HEK293 (cell line): ENCODE data around the gene SMC6.

Experiments used
- CTCF ChIA-PET: fragments of 350-600 bp; formaldehyde crosslinking; extraction: SDS; loops from one replicate; lab custom pipeline; 2021; ENCODE audit warnings: antibody characterized with exemption; lab: Yijun Ruan, JAX
- POLR2A ChIA-PET: fragments of 300-600 bp; formaldehyde crosslinking; extraction: SDS; loops from one replicate; lab custom pipeline; 2020; ENCODE audit warnings: antibody characterized with exemption, inconsistent platforms; lab: Yijun Ruan, JAX
- H3K27ac ChIP-seq: fragments of 200-500 bp; sonication (Bioruptor generic); 2 replicates; pipeline ENCODE4 v1.5.1; 2014; ENCODE audit warnings: low read depth, low read length, control low read depth, inconsistent platforms; ENCODE audit errors: extremely low read depth
- H3K36me3 ChIP-seq, 2 experiments: fragments of 200-500 bp in 1 of 2; sonication (Bioruptor generic) in 1 of 2; 1 replicate in 1 of 2; 2 replicates in 1 of 2; pipeline ENCODE4 v1.5.1; 2014 to 2017; ENCODE audit warnings: inconsistent platforms in 2 of 2, low read length in 2 of 2; ENCODE audit not compliant: control insufficient read depth in 2 of 2, insufficient read depth in 1 of 2
- H3K4me1 ChIP-seq: fragments of 200-500 bp; sonication (Bioruptor generic); 2 replicates; pipeline ENCODE4 v1.5.1; 2014; ENCODE audit warnings: mild to moderate bottlenecking, low read length, inconsistent platforms; ENCODE audit not compliant: control insufficient read depth, insufficient read depth
- H3K4me3 ChIP-seq: 2 replicates; pipeline ENCODE4 v1.5.1; 2011; ENCODE audit warnings: low read depth, mild to moderate bottlenecking, control low read depth, low read length, moderate library complexity
- H3K9me3 ChIP-seq: fragments of 200-500 bp; sonication (Bioruptor generic); 2 replicates; pipeline ENCODE4 v1.5.1; 2014; ENCODE audit warnings: low read depth, low read length, inconsistent platforms; ENCODE audit not compliant: control insufficient read depth, insufficient read depth
- MEIS1 ChIP-seq: sonication (generic); formaldehyde crosslinking; IDR thresholded peaks from 2 replicates; pipeline ENCODE4 v1.8.1; 2022; ENCODE audit warnings: missing genetic modification reagents, mild to moderate bottlenecking, borderline replicate concordance
- PRDM1 ChIP-seq: fragments of 450-650 bp; formaldehyde crosslinking; IDR thresholded peaks from 2 replicates; pipeline ENCODE4; 2016; ENCODE audit warnings: missing biosample characterization, missing genetic modification characterization
- SCRT2 ChIP-seq: fragments of 450-650 bp; formaldehyde crosslinking; IDR thresholded peaks from 2 replicates; pipeline ENCODE4 v1.5.1; 2016; ENCODE audit warnings: missing biosample characterization, missing genetic modification characterization
- ZBTB21 ChIP-seq: fragments of 450-650 bp; formaldehyde crosslinking; IDR thresholded peaks from 2 replicates; pipeline ENCODE4 v1.5.1; 2017; ENCODE audit warnings: missing biosample characterization, missing genetic modification characterization
- ZBTB44 ChIP-seq: fragments of 450-650 bp; IDR thresholded peaks from 2 replicates; pipeline ENCODE4 v1.5.1; 2018; ENCODE audit warnings: missing biosample characterization, mild to moderate bottlenecking, missing genetic modification characterization
- ZBTB8A ChIP-seq: fragments of 450-650 bp; formaldehyde crosslinking; IDR thresholded peaks from 2 replicates; pipeline ENCODE4 v1.5.1; 2016; ENCODE audit warnings: missing biosample characterization, missing genetic modification characterization
- ZNF114 ChIP-seq: fragments of 450-650 bp; formaldehyde crosslinking; IDR thresholded peaks from 2 replicates; pipeline ENCODE4 v1.5.0; 2017; ENCODE audit warnings: missing biosample characterization, missing genetic modification characterization
- ZNF16 ChIP-seq: fragments of 450-650 bp; formaldehyde crosslinking; IDR thresholded peaks from 2 replicates; pipeline ENCODE4 v1.5.1; 2016; ENCODE audit warnings: low read depth, missing biosample characterization, missing genetic modification characterization
- ZNF280C ChIP-seq: fragments of 450-650 bp; formaldehyde crosslinking; IDR thresholded peaks from 2 replicates; pipeline ENCODE4 v1.5.1; 2016; ENCODE audit warnings: missing biosample characterization, missing genetic modification characterization
- ZNF311 ChIP-seq: fragments of 450-650 bp; formaldehyde crosslinking; IDR thresholded peaks from 2 replicates; pipeline ENCODE4 v1.5.1; 2017; ENCODE audit warnings: missing biosample characterization, missing genetic modification characterization, borderline replicate concordance
- ZNF335 ChIP-seq: fragments of 450-650 bp; formaldehyde crosslinking; conservative IDR thresholded peaks from 2 replicates; pipeline ENCODE4 v1.5.1; 2016; ENCODE audit warnings: missing biosample characterization, missing genetic modification characterization
- ZNF571 ChIP-seq: fragments of 450-650 bp; formaldehyde crosslinking; IDR thresholded peaks from 2 replicates; pipeline ENCODE4 v1.5.0; 2017; ENCODE audit warnings: missing biosample characterization, missing genetic modification characterization
- ZNF600 ChIP-seq: fragments of 450-650 bp; formaldehyde crosslinking; IDR thresholded peaks from 2 replicates; pipeline ENCODE4 v1.5.1; 2016; ENCODE audit warnings: missing biosample characterization, missing genetic modification characterization
- ZNF610 ChIP-seq: fragments of 450-650 bp; formaldehyde crosslinking; IDR thresholded peaks from 2 replicates; pipeline ENCODE4 v1.5.1; 2016; ENCODE audit warnings: missing biosample characterization, missing genetic modification characterization, borderline replicate concordance
- ZNF624 ChIP-seq: fragments of 450-650 bp; formaldehyde crosslinking; IDR thresholded peaks from 2 replicates; pipeline ENCODE4 v1.5.1; 2017; ENCODE audit warnings: missing biosample characterization, missing genetic modification characterization
- ZNF777 ChIP-seq: fragments of 450-650 bp; formaldehyde crosslinking; IDR thresholded peaks from 2 replicates; pipeline ENCODE4 v1.5.1; 2017; ENCODE audit warnings: missing biosample characterization, missing genetic modification characterization, borderline replicate concordance
- TF ChIP-seq, protein P1 (sequence below): fragments of 450-650 bp; formaldehyde crosslinking; IDR thresholded peaks from 2 replicates; pipeline ENCODE4 v1.5.1; 2016; ENCODE audit warnings: missing biosample characterization, missing genetic modification characterization
- TF ChIP-seq, protein P2 (sequence below): fragments of 450-650 bp; formaldehyde crosslinking; IDR thresholded peaks from 2 replicates; pipeline ENCODE4 v1.5.1; 2016; ENCODE audit warnings: missing biosample characterization, missing genetic modification characterization
- TF ChIP-seq, protein P3 (sequence below): fragments of 450-650 bp; formaldehyde crosslinking; IDR thresholded peaks from 2 replicates; pipeline ENCODE4 v1.5.1; 2016; ENCODE audit warnings: missing biosample characterization, missing genetic modification characterization
- TF ChIP-seq, protein P4 (sequence below): IDR thresholded peaks from 2 replicates; pipeline ENCODE4 v1.6.1; 2011; ENCODE audit warnings: mild to moderate bottlenecking, low read depth, low read length, borderline replicate concordance
- TF ChIP-seq, protein P5 (sequence below): fragments of 450-650 bp; formaldehyde crosslinking; IDR thresholded peaks from 2 replicates; pipeline ENCODE4 v1.5.1; 2017; ENCODE audit warnings: missing biosample characterization, missing genetic modification characterization

The SMC6 gene

GRCh38 chr2:17644997-17645720 is 108.5 kb downstream of the SMC6 start (continued):
- no peak for TF ChIP-seq ZNF280C (tag by site-specific recombination)
- no peak for TF ChIP-seq ZNF610 (tag by site-specific recombination)
- TF ChIP-seq, protein P1, sequence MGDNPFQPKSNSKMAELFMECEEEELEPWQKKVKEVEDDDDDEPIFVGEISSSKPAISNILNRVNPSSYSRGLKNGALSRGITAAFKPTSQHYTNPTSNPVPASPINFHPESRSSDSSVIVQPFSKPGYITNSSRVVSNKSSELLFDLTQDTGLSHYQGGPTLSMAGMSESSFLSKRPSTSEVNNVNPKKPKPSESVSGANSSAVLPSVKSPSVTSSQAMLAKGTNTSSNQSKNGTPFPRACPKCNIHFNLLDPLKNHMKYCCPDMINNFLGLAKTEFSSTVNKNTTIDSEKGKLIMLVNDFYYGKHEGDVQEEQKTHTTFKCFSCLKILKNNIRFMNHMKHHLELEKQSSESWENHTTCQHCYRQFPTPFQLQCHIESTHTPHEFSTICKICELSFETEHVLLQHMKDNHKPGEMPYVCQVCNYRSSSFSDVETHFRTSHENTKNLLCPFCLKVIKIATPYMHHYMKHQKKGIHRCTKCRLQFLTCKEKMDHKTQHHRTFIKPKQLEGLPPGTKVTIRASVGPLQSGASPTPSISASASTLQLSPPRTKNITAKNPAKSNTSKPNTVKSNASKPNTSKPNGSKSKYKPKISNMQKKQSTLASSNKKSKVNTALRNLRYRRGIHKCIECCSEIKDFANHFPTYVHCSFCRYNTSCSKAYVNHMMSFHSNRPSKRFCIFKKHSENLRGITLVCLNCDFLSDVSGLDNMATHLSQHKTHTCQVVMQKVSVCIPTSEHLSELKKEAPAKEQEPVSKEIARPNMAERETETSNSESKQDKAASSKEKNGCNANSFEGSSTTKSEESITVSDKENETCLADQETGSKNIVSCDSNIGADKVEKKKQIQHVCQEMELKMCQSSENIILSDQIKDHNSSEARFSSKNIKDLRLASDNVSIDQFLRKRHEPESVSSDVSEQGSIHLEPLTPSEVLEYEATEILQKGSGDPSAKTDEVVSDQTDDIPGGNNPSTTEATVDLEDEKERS, result no peak
- TF ChIP-seq, protein P2, sequence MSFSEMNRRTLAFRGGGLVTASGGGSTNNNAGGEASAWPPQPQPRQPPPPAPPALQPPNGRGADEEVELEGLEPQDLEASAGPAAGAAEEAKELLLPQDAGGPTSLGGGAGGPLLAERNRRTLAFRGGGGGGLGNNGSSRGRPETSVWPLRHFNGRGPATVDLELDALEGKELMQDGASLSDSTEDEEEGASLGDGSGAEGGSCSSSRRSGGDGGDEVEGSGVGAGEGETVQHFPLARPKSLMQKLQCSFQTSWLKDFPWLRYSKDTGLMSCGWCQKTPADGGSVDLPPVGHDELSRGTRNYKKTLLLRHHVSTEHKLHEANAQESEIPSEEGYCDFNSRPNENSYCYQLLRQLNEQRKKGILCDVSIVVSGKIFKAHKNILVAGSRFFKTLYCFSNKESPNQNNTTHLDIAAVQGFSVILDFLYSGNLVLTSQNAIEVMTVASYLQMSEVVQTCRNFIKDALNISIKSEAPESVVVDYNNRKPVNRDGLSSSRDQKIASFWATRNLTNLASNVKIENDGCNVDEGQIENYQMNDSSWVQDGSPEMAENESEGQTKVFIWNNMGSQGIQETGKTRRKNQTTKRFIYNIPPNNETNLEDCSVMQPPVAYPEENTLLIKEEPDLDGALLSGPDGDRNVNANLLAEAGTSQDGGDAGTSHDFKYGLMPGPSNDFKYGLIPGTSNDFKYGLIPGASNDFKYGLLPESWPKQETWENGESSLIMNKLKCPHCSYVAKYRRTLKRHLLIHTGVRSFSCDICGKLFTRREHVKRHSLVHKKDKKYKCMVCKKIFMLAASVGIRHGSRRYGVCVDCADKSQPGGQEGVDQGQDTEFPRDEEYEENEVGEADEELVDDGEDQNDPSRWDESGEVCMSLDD, result no peak
- TF ChIP-seq ZNF571 (tag by site-specific recombination), result no peak
- TF ChIP-seq, protein P3, sequence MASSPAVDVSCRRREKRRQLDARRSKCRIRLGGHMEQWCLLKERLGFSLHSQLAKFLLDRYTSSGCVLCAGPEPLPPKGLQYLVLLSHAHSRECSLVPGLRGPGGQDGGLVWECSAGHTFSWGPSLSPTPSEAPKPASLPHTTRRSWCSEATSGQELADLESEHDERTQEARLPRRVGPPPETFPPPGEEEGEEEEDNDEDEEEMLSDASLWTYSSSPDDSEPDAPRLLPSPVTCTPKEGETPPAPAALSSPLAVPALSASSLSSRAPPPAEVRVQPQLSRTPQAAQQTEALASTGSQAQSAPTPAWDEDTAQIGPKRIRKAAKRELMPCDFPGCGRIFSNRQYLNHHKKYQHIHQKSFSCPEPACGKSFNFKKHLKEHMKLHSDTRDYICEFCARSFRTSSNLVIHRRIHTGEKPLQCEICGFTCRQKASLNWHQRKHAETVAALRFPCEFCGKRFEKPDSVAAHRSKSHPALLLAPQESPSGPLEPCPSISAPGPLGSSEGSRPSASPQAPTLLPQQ (tag by site-specific recombination), result no peak

DNA sequence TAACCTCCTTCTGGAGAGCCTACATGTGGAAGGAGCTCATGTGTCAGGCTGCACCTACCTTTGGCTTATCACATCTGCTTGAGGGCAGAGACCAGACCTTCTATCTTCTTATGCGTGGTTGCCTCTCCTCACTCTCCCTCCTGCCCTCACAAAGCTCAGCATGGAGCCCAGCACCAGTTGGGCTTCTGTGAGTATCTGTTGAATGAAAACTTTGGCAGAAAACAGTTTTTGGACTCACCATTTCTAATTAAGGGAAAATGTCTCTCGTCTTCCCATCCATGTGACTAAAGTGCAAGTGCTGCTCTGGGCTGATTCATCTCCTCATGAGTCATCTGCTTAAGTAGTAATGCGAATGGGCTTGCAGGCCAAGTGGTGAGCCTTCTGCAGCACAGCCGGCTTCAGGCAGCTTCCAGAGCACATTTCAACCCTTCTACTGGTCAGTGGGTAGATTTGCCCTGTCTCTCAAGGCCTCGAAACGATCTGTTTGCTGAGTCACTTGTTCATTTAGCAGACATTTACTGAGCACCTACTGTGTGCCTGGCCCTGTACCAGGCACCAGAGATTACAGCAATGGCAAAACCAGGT is 110.5 kb downstream of the SMC6 start:
- Histone ChIP-seq H3K27ac (no peak overlapping the region), H3K4me3 (no peak overlapping the region), H3K36me3 (no peaks in the 10 kb centered on the region), H3K4me1 (peaks cover 5% of the 10 kb centered on the region), H3K9me3 (no peaks in the 10 kb centered on the region)
- POLR2A ChIA-PET, result no interaction called here
- CTCF ChIA-PET, result interaction anchor here (0.7 to 1.0 kb wide), 2 partner anchors 83 to 587 kb away, joined by 3 read pairs; no protein-coding TSS in a partner anchor
- TF ChIP-seq ZNF777 (tag by site-specific recombination) (no peak), MEIS1 (no peak), ZBTB44 (tag by site-specific recombination) (no peak), ZBTB8A (no peak), ZBTB21 (tag by site-specific recombination) (no peak), ZNF624 (tag by site-specific recombination) (no peak), ZNF600 (tag by site-specific recombination) (0 out of 2 replicates have a peak, but pooled peaks have one; percentile 34), ZNF114 (tag by site-specific recombination) (no peak), SCRT2 (peak; percentile 76), ZNF311 (tag by site-specific recombination) (no peak), ZNF335 (tag by site-specific recombination) (no peak), PRDM1 (tag by site-specific recombination) (peak; percentile 64), ZNF16 (tag by site-specific recombination) (no peak)
- TF ChIP-seq, protein P4, sequence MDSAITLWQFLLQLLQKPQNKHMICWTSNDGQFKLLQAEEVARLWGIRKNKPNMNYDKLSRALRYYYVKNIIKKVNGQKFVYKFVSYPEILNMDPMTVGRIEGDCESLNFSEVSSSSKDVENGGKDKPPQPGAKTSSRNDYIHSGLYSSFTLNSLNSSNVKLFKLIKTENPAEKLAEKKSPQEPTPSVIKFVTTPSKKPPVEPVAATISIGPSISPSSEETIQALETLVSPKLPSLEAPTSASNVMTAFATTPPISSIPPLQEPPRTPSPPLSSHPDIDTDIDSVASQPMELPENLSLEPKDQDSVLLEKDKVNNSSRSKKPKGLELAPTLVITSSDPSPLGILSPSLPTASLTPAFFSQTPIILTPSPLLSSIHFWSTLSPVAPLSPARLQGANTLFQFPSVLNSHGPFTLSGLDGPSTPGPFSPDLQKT, result no peak
- TF ChIP-seq, protein P5, sequence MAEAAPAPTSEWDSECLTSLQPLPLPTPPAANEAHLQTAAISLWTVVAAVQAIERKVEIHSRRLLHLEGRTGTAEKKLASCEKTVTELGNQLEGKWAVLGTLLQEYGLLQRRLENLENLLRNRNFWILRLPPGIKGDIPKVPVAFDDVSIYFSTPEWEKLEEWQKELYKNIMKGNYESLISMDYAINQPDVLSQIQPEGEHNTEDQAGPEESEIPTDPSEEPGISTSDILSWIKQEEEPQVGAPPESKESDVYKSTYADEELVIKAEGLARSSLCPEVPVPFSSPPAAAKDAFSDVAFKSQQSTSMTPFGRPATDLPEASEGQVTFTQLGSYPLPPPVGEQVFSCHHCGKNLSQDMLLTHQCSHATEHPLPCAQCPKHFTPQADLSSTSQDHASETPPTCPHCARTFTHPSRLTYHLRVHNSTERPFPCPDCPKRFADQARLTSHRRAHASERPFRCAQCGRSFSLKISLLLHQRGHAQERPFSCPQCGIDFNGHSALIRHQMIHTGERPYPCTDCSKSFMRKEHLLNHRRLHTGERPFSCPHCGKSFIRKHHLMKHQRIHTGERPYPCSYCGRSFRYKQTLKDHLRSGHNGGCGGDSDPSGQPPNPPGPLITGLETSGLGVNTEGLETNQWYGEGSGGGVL (tag by site-specific recombination), result no peak
